Astrocyte (in vitro differentiated cells and primary cell): ENCODE results near the gene NOSTRIN. TPM values are rescaled to one million over a fixed set of nuclear protein-coding genes. Genes with fewer than 3 reads are reported as not detected.

ENCODE experiments used
- DNase-seq: peaks from one replicate; pipeline ENCODE4 v3.0.0-alpha.2; 2010; ENCODE audit warnings: low read depth
- FAIRE-seq: peaks from 2 replicates; lab custom pipeline; 2011; peaks lifted over from hg19 to GRCh38; lab: Jason Lieb, UNC
- H2AFZ ChIP-seq: 2 replicates; pipeline ENCODE4 v1.6.0; 2012; ENCODE audit warnings: low read depth, low read length, inconsistent platforms
- H3K27ac ChIP-seq: 2 replicates; pipeline ENCODE4 v1.5.1; 2011; ENCODE audit warnings: low read depth, low read length, inconsistent platforms
- H3K27me3 ChIP-seq: 2 replicates; pipeline ENCODE4 v1.6.0; 2011; ENCODE audit warnings: low read length, inconsistent platforms; ENCODE audit not compliant: insufficient read depth
- H3K36me3 ChIP-seq: 2 replicates; pipeline ENCODE4 v1.5.1; 2011; ENCODE audit warnings: low read length, inconsistent platforms; ENCODE audit not compliant: insufficient read depth
- H3K4me1 ChIP-seq: 2 replicates; pipeline ENCODE4 v1.5.1; 2011; ENCODE audit warnings: low read length, inconsistent platforms; ENCODE audit not compliant: insufficient read depth
- H3K4me2 ChIP-seq: 2 replicates; pipeline ENCODE4 v1.6.0; 2012; ENCODE audit warnings: low read length, inconsistent platforms
- H3K4me3 ChIP-seq: 2 replicates; pipeline ENCODE4 v1.5.1; 2011; ENCODE audit warnings: low read depth, mild to moderate bottlenecking, low read length, inconsistent platforms; ENCODE audit not compliant: insufficient read depth
- H3K79me2 ChIP-seq: 2 replicates; pipeline ENCODE4 v1.6.0; 2012; ENCODE audit warnings: mild to moderate bottlenecking, low read length, inconsistent platforms; ENCODE audit not compliant: insufficient read depth
- H3K9ac ChIP-seq: 2 replicates; pipeline ENCODE4 v1.6.0; 2012; ENCODE audit warnings: mild to moderate bottlenecking, low read length, inconsistent platforms
- H3K9me3 ChIP-seq: 2 replicates; pipeline ENCODE4 v1.5.1; 2012; ENCODE audit warnings: low read depth, mild to moderate bottlenecking, low read length, inconsistent platforms; ENCODE audit not compliant: insufficient read depth
- H4K20me1 ChIP-seq: 2 replicates; pipeline ENCODE4 v1.6.0; 2012; ENCODE audit warnings: low read length, inconsistent platforms; ENCODE audit not compliant: insufficient read depth
- H3K27ac Mint-ChIP-seq: one replicate; pipeline ENCODE4 v1.8.0; 2021; ENCODE audit warnings: mild to moderate bottlenecking, mixed read lengths; ENCODE audit not compliant: unreplicated experiment
- H3K27me3 Mint-ChIP-seq: one replicate; pipeline ENCODE4 v1.8.0; 2021; ENCODE audit warnings: low read depth, mixed read lengths; ENCODE audit not compliant: unreplicated experiment
- H3K36me3 Mint-ChIP-seq: one replicate; pipeline ENCODE4 v1.8.0; 2021; ENCODE audit warnings: low read depth, mixed read lengths; ENCODE audit not compliant: unreplicated experiment
- H3K4me1 Mint-ChIP-seq: one replicate; pipeline ENCODE4 v1.8.0; 2021; ENCODE audit warnings: low read depth, mixed read lengths; ENCODE audit not compliant: unreplicated experiment
- H3K4me3 Mint-ChIP-seq: one replicate; pipeline ENCODE4 v1.8.0; 2021; ENCODE audit warnings: mild to moderate bottlenecking, moderate library complexity, mixed read lengths; ENCODE audit not compliant: unreplicated experiment
- H3K9me3 Mint-ChIP-seq: one replicate; pipeline ENCODE4 v1.8.0; 2021; ENCODE audit warnings: mild to moderate bottlenecking, mixed read lengths; ENCODE audit not compliant: unreplicated experiment
- EZH2 ChIP-seq: IDR thresholded peaks from 2 replicates; pipeline ENCODE4 v1.6.1; 2012; ENCODE audit warnings: mild to moderate bottlenecking, low read length, inconsistent platforms; ENCODE audit not compliant: insufficient read depth
- total RNA-seq: library from RNA; stranded (reverse); gene quantifications from 2 replicates; pipeline ENCODE4 v1.2.1, GENCODE V29; 2021
- TF ChIP-seq, protein P1 (sequence below): IDR thresholded peaks from 2 replicates; pipeline ENCODE4 v1.5.1; 2011; ENCODE audit warnings: low read depth, mild to moderate bottlenecking, inconsistent platforms, low read length, moderate library complexity; ENCODE audit not compliant: insufficient read depth

The NOSTRIN gene
- total RNA-seq, 1 donor from 2014 or later = not detected

DNA sequence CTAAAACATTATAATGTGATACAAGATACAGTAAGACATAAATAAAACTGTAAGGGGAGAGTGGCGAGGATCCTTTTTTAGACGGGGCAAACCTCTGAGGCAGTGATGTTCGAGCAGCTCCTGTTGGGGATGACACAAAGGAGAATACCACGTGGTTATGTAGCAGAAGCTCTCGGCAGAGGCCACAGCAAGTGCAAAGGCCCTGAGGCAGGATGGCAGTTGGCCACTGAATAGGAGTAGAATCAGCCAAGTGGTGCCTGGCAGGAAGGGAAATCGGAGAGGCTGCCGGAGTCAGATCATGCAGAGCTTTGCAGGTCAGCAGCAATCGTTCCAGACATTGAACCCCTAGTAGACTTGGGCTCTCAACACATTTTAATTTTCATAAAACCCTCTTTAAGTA lies 19.1 kb downstream of the NOSTRIN start:
- Mint-ChIP-seq H3K27me3 (peaks cover 2% of the 10 kb centered on the region), H3K4me1 (peaks cover 5% of the 10 kb centered on the region), H3K36me3 (no peaks in the 10 kb centered on the region), H3K9me3 (no peaks in the 10 kb centered on the region), H3K4me3 (no peak overlapping the region), H3K27ac (no peak overlapping the region)
- TF ChIP-seq, protein P1, sequence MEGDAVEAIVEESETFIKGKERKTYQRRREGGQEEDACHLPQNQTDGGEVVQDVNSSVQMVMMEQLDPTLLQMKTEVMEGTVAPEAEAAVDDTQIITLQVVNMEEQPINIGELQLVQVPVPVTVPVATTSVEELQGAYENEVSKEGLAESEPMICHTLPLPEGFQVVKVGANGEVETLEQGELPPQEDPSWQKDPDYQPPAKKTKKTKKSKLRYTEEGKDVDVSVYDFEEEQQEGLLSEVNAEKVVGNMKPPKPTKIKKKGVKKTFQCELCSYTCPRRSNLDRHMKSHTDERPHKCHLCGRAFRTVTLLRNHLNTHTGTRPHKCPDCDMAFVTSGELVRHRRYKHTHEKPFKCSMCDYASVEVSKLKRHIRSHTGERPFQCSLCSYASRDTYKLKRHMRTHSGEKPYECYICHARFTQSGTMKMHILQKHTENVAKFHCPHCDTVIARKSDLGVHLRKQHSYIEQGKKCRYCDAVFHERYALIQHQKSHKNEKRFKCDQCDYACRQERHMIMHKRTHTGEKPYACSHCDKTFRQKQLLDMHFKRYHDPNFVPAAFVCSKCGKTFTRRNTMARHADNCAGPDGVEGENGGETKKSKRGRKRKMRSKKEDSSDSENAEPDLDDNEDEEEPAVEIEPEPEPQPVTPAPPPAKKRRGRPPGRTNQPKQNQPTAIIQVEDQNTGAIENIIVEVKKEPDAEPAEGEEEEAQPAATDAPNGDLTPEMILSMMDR = no peak
- no peak for TF ChIP-seq EZH2
- Histone ChIP-seq H3K27me3 (no peaks in the 10 kb centered on the region), H3K9me3 (no peaks in the 10 kb centered on the region), H3K9ac (no peak overlapping the region), H4K20me1 (no peaks in the 10 kb centered on the region), H2AFZ (no peak overlapping the region), H3K4me1 (no peaks in the 10 kb centered on the region), H3K36me3 (no peaks in the 10 kb centered on the region), H3K4me3 (no peak overlapping the region), H3K79me2 (no peaks in the 10 kb centered on the region), H3K4me2 (no peak overlapping the region), H3K27ac (no peak overlapping the region)
- no peak for DNase-seq
- FAIRE-seq = no peak

- Histone ChIP-seq H3K9me3 (no peaks in the 10 kb centered on the region), H3K9ac (no peak overlapping the region), H2AFZ (no peak overlapping the region), H3K4me2 (no peak overlapping the region), H3K36me3 (no peaks in the 10 kb centered on the region), H3K27me3 (no peaks in the 10 kb centered on the region), H3K27ac (no peak overlapping the region), H3K4me3 (no peak overlapping the region), H4K20me1 (no peaks in the 10 kb centered on the region), H3K4me1 (no peaks in the 10 kb centered on the region), H3K79me2 (no peaks in the 10 kb centered on the region)
- peaks cover 1% of the 10 kb centered on the region for H3K4me1 Mint-ChIP-seq
- H3K27ac Mint-ChIP-seq = no peak overlapping the region
- TF ChIP-seq, protein P1 = no peak
- TF ChIP-seq EZH2 = no peak
- no peaks in the 10 kb centered on the region for H3K9me3 Mint-ChIP-seq
- FAIRE-seq = no peak
- no peak overlapping the region for H3K4me3 Mint-ChIP-seq
- no peaks in the 10 kb centered on the region for H3K36me3 Mint-ChIP-seq
- no peak for DNase-seq
- peaks cover 2% of the 10 kb centered on the region for H3K27me3 Mint-ChIP-seq
Measured at GRCh38 chr2:168821992-168822391, 19.6 kb downstream of the NOSTRIN start.

GRCh38 chr2:168825126-168825525 lies 22.7 kb downstream of the NOSTRIN start:
- DNase-seq (no peak), FAIRE-seq (no peak)
- Mint-ChIP-seq H3K4me3 (no peak overlapping the region), H3K36me3 (no peaks in the 10 kb centered on the region), H3K27me3 (no peaks in the 10 kb centered on the region), H3K4me1 (no peaks in the 10 kb centered on the region), H3K27ac (no peak overlapping the region), H3K9me3 (no peaks in the 10 kb centered on the region)
- Histone ChIP-seq H3K4me2 (no peak overlapping the region), H3K36me3 (no peaks in the 10 kb centered on the region), H3K9ac (no peak overlapping the region), H3K27ac (no peak overlapping the region), H3K27me3 (no peaks in the 10 kb centered on the region), H3K9me3 (no peaks in the 10 kb centered on the region), H2AFZ (no peak overlapping the region), H3K4me1 (no peaks in the 10 kb centered on the region), H4K20me1 (no peaks in the 10 kb centered on the region), H3K79me2 (no peaks in the 10 kb centered on the region), H3K4me3 (no peak overlapping the region)
- TF ChIP-seq EZH2 = no peak
- TF ChIP-seq, protein P1 = no peak
